ENCODE data around the gene WDR35.

Gene WDR35

GRCh38 chr2:19989667-19990415 lies at the start of gene WDR35:
Gene WDR35 (minus strand): TSS chr2:19990105. CDS start chr2:19990015, 90 bp downstream.
- peak; percentile 90 for DNase-seq

- no peak for DNase-seq
These were observed 47.8 kb upstream of the WDR35 start for GRCh38 chr2:20037660-20038059.

DNA sequence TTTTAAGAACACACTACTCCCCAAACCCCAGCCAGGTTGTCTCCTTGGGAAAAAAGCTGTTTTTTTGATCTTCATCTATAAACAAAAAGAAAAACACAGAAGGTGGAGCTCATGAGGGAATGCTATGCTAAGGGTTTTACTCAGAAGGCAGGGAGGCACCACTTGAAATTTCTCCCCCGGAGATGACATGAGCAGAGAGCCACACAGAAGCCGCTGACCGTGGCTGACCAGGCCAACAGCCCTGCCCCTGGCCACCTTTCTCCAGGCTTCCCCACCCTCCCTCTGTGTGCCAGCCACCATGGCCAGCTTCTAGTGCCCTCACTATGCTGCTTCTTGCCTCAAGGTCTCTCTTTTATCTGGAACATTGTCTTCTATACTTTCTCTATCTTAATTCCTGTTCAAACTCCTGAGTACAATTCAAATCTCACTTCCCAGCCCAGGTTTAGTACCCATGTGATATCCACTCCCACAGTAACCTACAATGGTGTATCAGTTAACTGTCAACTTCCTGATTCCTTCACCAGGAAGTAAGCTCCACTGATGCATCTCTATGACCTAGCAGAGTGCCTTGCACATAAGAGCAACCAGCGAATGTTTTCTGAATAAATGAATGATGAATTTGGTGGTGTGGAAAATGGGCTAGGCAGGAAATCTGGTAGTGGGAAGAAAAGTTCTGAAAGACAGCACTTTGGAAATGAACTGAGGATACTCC lies 46.2 kb upstream of the WDR35 start:
- no peak for DNase-seq

DNA sequence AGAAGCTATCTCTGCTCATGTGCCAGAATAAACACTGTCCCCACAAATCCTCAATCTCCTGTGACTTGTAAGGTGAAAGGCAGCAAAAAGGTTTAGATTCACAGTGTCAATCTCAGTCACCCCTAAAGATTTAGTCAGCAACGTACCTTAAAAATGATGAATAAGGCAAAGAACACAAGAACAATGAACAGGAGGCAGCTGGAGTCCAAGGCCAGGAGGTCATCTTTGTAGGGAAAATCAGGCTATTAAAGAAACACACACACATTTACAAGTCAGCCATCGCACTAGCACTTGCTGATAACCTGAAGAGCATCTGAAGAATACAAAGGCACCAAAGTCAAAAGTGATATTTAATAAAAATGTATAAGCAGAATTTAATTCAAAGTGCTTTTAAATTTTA lies 44.9 kb upstream of the WDR35 start:
- no peak for DNase-seq

DNA sequence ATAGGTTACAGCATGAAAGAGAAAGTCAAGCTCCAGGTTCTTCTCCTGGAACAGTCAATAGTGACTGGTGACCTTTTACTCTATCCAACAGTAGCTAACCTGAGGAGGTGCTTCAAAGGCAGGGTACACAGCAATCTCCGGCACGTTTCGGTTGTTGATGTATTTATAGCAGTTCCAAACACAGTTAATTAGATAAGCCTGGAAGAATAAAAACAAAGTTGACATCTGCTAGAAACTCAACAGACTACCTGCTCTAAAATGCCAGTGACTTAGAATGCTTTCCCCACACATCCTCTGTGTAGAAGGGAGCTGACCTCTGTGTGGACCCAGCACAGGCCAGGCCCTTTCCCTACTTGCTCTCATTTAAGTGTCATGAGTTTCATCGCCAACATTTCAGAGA lies 44.3 kb upstream of the WDR35 start:
- DNase-seq = no peak

DNA sequence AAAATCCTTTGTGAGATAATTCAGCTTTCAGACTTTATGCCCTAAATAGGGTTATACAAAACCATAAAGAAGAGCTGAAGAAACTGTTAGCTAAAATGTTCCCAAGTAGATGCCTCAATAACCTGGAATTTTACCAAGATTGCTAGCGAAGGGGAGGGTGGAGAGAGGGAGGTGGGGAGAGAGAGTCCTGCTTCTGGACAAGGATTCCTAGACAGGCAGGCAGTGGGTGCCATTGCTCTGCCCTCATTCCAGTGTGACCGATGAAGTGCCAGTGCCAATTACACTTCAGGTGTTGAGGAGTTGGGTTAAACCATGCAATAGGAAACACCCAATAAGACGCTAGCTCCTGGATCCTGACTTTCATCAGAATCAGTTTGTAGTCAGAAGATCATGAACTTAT lies 43.4 kb upstream of the WDR35 start:
- DNase-seq = no peak

GRCh38 chr2:20030224-20030623 lies 40.3 kb upstream of the WDR35 start:
- DNase-seq = no peak

GRCh38 chr2:20027705-20028434 lies 38.0 kb upstream of the WDR35 start:
- no peak for DNase-seq

DNA sequence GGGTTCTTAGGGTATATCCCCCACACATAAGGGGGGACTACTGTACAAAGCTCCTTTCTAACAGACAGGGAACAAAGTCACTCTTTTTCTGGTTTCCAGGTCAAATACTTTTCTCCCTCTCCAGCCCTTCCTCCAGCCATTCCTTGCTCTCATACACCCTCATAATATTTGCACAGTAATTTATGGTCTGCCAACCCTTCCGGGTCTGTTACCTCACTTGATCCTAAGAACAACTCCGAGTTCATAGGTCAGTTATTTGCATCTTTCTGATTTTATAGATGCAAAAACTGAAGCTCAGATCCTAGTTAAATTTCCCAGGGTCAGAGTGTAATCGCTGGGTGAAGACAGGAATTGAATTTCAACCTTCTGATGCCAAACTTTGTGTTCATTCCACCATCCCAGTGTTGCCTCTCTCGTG lies 37.4 kb upstream of the WDR35 start:
- no peak for DNase-seq

- DNase-seq = no peak
These were observed 35.3 kb upstream of the WDR35 start for GRCh38 chr2:20025065-20025786.

DNA sequence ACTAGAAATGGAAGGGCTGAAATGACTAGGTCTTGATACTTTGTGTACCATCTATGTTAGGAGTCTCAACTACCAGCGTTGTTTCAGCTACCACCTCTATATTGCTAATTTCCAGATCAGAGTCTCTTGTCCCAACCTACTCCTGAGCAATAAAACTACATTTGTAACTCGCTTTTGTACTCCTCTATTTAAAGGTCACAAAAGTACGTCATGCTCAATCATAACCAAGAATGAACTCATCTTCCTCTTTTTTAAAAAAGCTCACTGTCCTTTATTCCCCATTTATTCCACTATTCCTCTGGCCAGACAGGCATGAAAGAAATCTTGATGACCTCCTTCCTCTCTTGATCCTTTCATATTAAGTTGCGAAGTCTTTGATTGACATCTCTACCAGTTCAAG lies 33.8 kb upstream of the WDR35 start:
- no peak for DNase-seq

DNA sequence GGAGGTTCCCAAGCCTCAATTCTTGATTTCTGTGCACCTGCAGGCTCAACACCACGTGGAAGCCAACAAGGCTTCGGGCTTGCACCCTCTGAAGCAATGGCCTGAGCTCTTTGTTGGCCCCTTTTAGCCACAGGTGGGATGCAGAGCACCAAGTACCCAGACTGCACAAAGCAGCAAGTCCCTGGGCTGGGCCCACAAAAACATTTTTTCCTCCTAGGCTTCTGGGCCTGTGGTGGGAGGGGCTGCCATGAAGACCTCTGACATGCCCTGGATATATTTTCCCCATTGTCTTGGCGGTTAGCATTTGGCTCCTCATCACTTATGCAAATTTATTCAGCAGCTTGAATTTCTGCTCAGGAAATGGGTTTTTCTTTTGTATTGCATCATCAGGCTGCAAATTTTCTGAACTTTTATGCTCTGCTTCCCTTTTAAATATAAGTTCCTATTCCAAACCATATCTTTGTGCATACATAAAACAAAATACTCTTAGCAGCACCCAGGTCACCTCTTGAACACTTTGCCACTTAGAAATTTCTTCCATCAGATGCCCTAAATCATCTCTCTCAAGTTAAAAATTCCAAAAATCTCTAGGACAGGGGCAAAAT lies 31.6 kb upstream of the WDR35 start:
- no peak for DNase-seq

DNA sequence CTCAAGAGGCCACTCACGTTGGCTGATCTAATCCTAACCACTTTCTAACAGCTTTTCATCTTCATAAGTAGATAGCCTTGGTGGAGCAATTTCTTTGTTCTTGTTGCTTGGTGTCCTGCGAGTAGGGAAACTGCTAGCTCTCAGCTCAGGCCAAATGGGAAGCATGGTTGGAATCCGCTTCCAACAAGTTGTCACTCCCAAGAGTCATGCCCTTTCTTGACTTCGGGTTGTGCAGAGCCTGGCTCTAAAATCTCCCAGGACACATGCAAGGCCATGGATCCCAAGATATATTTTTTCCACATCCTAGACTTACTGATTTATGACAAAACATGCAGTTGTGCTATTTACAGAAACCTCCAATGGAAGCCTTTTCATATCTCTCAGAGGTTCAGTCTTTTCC lies 29.8 kb upstream of the WDR35 start:
- DNase-seq = no peak

GRCh38 chr2:20018601-20019152 lies 28.8 kb upstream of the WDR35 start:
- DNase-seq = no peak

DNA sequence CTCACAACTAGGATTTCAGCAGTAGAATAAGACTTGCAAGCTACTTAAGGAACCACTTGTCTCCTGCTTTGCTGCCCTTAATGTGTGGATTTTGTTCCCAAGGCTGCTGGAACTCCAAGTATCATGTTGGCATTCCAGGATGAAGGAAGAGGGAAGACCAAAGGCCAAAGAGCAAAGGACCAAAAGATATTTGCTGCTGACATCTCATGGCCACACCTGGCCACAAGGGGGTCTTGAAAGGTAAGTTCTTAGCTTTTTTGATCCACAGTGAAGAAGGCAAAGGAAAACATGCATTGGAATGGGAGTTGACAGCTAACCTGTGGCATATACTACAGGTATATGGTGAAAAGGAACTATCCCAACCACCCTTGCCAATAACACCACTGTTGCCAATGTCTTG lies 26.4 kb upstream of the WDR35 start:
- no peak for DNase-seq

DNA sequence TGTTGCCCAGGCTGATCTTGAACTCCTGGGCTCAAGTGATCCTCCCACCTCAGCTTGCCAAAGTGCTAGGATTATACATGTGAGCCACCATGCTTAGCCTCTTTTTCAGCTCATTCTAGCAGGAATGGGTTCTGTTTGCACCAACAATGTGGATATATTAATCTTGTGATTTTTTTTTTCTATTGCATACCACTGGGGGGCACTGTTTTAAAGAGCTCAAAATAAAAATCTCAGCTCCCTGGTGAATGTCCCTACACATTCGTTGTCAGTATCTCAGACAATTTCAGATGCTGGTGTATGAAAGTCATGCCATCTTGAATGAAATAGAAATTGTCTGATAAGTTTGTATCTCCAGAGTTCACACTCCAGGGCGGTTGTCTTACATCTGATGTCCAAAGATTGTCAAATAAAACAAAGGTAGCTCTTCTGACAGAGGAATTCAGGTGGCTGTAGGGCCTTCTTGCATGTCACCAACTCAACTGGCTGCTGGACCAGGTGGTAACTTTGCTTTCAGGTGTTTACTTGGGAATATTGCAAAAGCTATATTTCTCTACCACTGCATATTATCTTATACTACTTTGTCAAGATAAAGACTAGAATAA lies 25.7 kb upstream of the WDR35 start:
- no peak for DNase-seq

GRCh38 chr2:20013126-20013849 lies 23.4 kb upstream of the WDR35 start:
- no peak for DNase-seq

GRCh38 chr2:20012282-20013125 lies 22.6 kb upstream of the WDR35 start, which contains the start of gene MATN3:
Gene MATN3 (minus strand): TSS chr2:20012668. CDS start chr2:20012631, 37 bp downstream.
- DNase-seq = peak; percentile 69

GRCh38 chr2:20012032-20012281 lies 22.1 kb upstream of the WDR35 start:
- DNase-seq = no peak

DNA sequence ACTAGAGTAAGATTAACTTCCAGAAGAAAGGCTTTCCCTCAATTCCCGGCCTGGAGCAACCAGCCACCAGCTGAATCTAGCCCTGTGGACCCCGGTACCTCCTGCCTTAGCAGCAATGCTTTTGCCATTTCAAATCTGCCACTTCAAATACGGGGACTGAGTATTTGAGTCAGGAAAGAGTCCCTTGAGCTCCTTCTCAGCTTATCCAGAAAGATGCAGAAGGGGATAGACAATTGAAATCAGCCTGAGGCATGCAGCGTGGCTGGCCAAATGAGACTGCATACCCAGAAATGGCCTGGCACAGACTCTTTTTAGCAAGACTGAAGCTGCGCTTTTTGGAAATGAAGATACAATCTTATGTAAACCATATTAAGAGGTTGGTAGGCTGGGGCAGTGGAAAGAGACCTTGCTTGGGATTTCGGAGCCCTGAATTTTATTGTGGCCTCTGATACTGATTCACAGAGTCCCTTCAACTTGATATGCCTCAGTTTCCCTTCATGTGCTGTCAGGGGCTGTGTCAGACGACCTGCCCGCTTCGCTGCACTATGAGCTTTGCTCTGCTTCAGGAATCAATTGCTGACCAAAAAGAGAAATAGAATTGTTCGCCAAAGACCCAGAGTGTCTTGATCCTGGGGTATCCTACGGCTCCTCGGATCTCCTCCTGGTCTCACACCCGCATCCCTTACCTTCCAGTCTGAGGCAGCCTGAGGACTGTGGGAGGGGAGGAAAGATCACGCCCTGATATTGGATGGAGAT lies 21.5 kb upstream of the WDR35 start:
- DNase-seq = no peak
